ENCODE results near the gene RNF20. TPM values are rescaled to one million over a fixed set of nuclear protein-coding genes. Genes with fewer than 3 reads are reported as not detected.

Gene RNF20
- polyA plus RNA-seq, 2 of the 4 experiments (the other 2 are of a cell fraction) = 32.4 to 54.4 TPM

GRCh38 chr9:101511009-101511408 lies 22.6 kb upstream of the RNF20 start (continued):
- TF ChIP-seq EHMT2 (IDR thresholded peaks at IDR 0.05; ENCODE audit: low read depth) (no peak), NPAS2 (CRISPR knock-in tag; IDR thresholded peaks at IDR 0.05; ENCODE audit: borderline replicate concordance) (no peak), MAX (IDR thresholded peaks at IDR 0.05) (no peak)

GRCh38 chr9:101512116-101512515 lies 21.5 kb upstream of the RNF20 start:
- no peak for FAIRE-seq
- Histone ChIP-seq H3K4me1 (no peaks in the 10 kb centered on the region), H3K4me3 (no peak overlapping the region), H3K4me2 (no peak overlapping the region), H3K9me3 (no peaks in the 10 kb centered on the region), H3K27ac (no peak overlapping the region)
- no peak for DNase-seq (ENCODE audit: low read depth in 1 of 2, low spot score in 1 of 2)
- ChIA-PET CTCF (interaction anchor here (1.9 to 3.1 kb wide), 2 partner anchors 18 to 44 kb away, joined by 4 to 10 read pairs; no protein-coding TSS in a partner anchor), POLR2A (interaction anchor here (0.8 kb wide), 1 partner anchor 26 kb away, joined by 3 read pairs; no protein-coding TSS in a partner anchor)
- TF ChIP-seq CTCF (IDR thresholded peaks at IDR 0.05) (no peak), JUN (IDR thresholded peaks at IDR 0.05) (no peak), PHF8 (IDR thresholded peaks at IDR 0.05; ENCODE audit: borderline replicate concordance, low read depth) (no peak), ZFP36 (IDR thresholded peaks at IDR 0.05; ENCODE audit: borderline replicate concordance, partially characterized antibody) (no peak), ZSCAN20 (CRISPR knock-in tag; IDR thresholded peaks at IDR 0.05) (no peak), FOSL2 (IDR thresholded peaks at IDR 0.05) (no peak), FOSL2 (CRISPR knock-in tag; IDR thresholded peaks at IDR 0.05) (no peak), CHD2 (IDR thresholded peaks at IDR 0.05; ENCODE audit: low read length, partially characterized antibody) (no peak), CEBPB (IDR thresholded peaks at IDR 0.05) (no peak), ZC3H11A (IDR thresholded peaks at IDR 0.05) (no peak), SMC3 (IDR thresholded peaks at IDR 0.05) (no peak), MAFK (IDR thresholded peaks at IDR 0.05; ENCODE audit: partially characterized antibody) (no peak), HOXB13 (CRISPR knock-in tag; IDR thresholded peaks at IDR 0.05; ENCODE audit: low read depth) (no peak), BCL3 (IDR thresholded peaks at IDR 0.05) (no peak), USF2 (IDR thresholded peaks at IDR 0.05) (no peak)
- 43% methylated on average over 3 of the region's 3 CpGs for WGBS (ENCODE audit: missing lambda C conversion rate)
- no peak for ATAC-seq

- H3K4me1 ChIP-seq = no peaks in the 10 kb centered on the region
- no peak overlapping the region for H3K27ac ChIP-seq
- no peaks in the 10 kb centered on the region for H3K9me3 ChIP-seq
- H3K4me2 ChIP-seq = no peak overlapping the region
- TF ChIP-seq SREBF2 (IDR thresholded peaks at IDR 0.05) = no peak
- TF ChIP-seq ZSCAN20 (CRISPR knock-in tag; IDR thresholded peaks at IDR 0.05) = no peak
- no peak for TF ChIP-seq TP53 (CRISPR knock-in tag; IDR thresholded peaks at IDR 0.05)
- TF ChIP-seq HDAC2 (IDR thresholded peaks at IDR 0.05) = no peak
- no peak for TF ChIP-seq RCOR1 (IDR thresholded peaks at IDR 0.05; ENCODE audit: low read depth, low read length)
- TF ChIP-seq E2F6 (IDR thresholded peaks at IDR 0.05; ENCODE audit: borderline replicate concordance, low read depth) = no peak
- no peak for TF ChIP-seq HOXB13 (CRISPR knock-in tag; IDR thresholded peaks at IDR 0.05; ENCODE audit: low read depth)
- no peak for TF ChIP-seq HEYL (CRISPR knock-in tag; IDR thresholded peaks at IDR 0.05)
- TF ChIP-seq HOXA7 (CRISPR knock-in tag; IDR thresholded peaks at IDR 0.05) = no peak
- no peak for TF ChIP-seq FOXS1 (CRISPR knock-in tag; IDR thresholded peaks at IDR 0.05)
- H3K4me3 ChIP-seq = no peak overlapping the region
- CTCF ChIA-PET = interaction anchor here (1.9 to 3.1 kb wide), 2 partner anchors 16 to 45 kb away, joined by 4 to 10 read pairs; no protein-coding TSS in a partner anchor
- DNase-seq (ENCODE audit: low read depth in 1 of 2, low spot score in 1 of 2) (no peak), FAIRE-seq (no peak), ATAC-seq (no peak)
- POLR2A ChIA-PET = no interaction called here
Observed at GRCh38 chr9:101513351-101513750, 20.3 kb upstream of the RNF20 start.
